Stomach (tissue), 9 donors: ENCODE measurements around the gene ARID3A. TPM values are rescaled to one million over a fixed set of nuclear protein-coding genes. Genes with fewer than 3 reads are reported as not detected.

Experiments used
- DNase-seq, 2 donors: peaks; one replicate each; pipeline versions ENCODE4 v3.0.0 to v3.0.0-alpha.2; 2013 to 2019
- H3K27ac ChIP-seq, 5 donors: fragments of 200-600 bp in 4 of 5; sonication (generic) in 4 of 5; one replicate each; pipeline ENCODE4 v1.5.1; 2013 to 2019; ENCODE audit warnings: mild to moderate bottlenecking in 1 of 5, moderate library complexity in 1 of 5
- H3K27me3 ChIP-seq, 3 donors: fragments of 200-600 bp; sonication (generic); one replicate each; pipeline ENCODE4 v1.5.1; 2017 to 2019; ENCODE audit warnings: mixed run types in 1 of 3
- H3K36me3 ChIP-seq, 4 donors: fragments of 200-600 bp; sonication (generic); 1 replicate in 3 of 4; 2 replicates in 1 of 4; pipeline ENCODE4 v1.5.1; 2016 to 2019
- H3K4me1 ChIP-seq, 4 donors: fragments of 200-600 bp; sonication (generic); one replicate each; pipeline ENCODE4 v1.5.1; 2016 to 2019
- H3K4me3 ChIP-seq, 4 donors: fragments of 200-600 bp; sonication (generic) in 3 of 4; one replicate each; pipeline ENCODE4 v1.5.1; 2016 to 2019; ENCODE audit warnings: mild to moderate bottlenecking in 1 of 4
- H3K9me3 ChIP-seq, 4 donors: fragments of 200-600 bp; sonication (generic); one replicate each; pipeline ENCODE4 v1.5.1; 2016 to 2019
- CTCF ChIP-seq, 7 experiments: fragments of 450-650 bp in 4 of 7; fragments of 200-600 bp in 3 of 7; sonication (generic) in 3 of 7; IDR thresholded peaks; one replicate each; pipeline ENCODE4 v1.5.1; 2016 to 2019; ENCODE audit warnings: antibody characterized with exemption in 7 of 7, control low read depth in 2 of 7, mild to moderate bottlenecking in 1 of 7
- EP300 ChIP-seq: sonication (generic); formaldehyde crosslinking; IDR thresholded peaks from one replicate; pipeline ENCODE4 v1.6.1; 2017; ENCODE audit warnings: antibody characterized with exemption
- POLR2A ChIP-seq, 4 donors: fragments of 450-650 bp; IDR thresholded peaks; one replicate each; pipeline ENCODE4 v1.6.1; 2016; ENCODE audit warnings: antibody characterized with exemption in 4 of 4, control low read depth in 2 of 4, mild to moderate bottlenecking in 1 of 4, moderate library complexity in 1 of 4
- POLR2AphosphoS5 ChIP-seq, 3 donors: sonication (generic); formaldehyde crosslinking; IDR thresholded peaks; one replicate each; pipeline ENCODE4 v1.6.1; 2016; ENCODE audit warnings: antibody characterized with exemption in 3 of 3
- WGBS, 5 donors: extraction: QIAGEN DNeasy Blood & Tissue Kit in 3 of 5; methylation state at CpG; one replicate each; pipeline versions ENCODE4 v1.1.5 to v1.1.7; 2013 to 2018; 5-methylcytosine and 5-hydroxymethylcytosine counted together
- intact Hi-C: fragments of 100-400 bp; cut with DNase I; formaldehyde crosslinking; loops from one replicate; pipeline ENCODE4 v1.15.1; 2023; ENCODE audit warnings: low total_unique reads
- polyA plus RNA-seq, 3 donors: library from polyadenylated mRNA; stranded (reverse); fragments of 200-250 nt; gene quantifications; one replicate each; pipeline ENCODE4 v1.2.3, GENCODE V29; 2013
- total RNA-seq, 5 donors: library from RNA; depleted of rRNA; stranded (reverse); fragments of >200 nt; gene quantifications; one replicate each; pipeline versions ENCODE4 v1.1.0 to v1.2.3, GENCODE V29; 2014 to 2016
- donor health status: healthy with polysubstance abuse.
- donor health status: Bipolar disorder and iron deficiency.
- donor health status: healthy.

The ARID3A gene
- total and polyA plus RNA-seq, 8 donors = 1.1 to 23.5 (median 2.1) TPM; not detected in 1

GRCh38 chr19:900302-901111 lies 25.3 kb upstream of the ARID3A start:
- no peaks in the 10 kb centered on the region for H3K9me3 ChIP-seq
- H3K36me3 ChIP-seq = peaks cover 15 to 57% (median 52%) of the 10 kb centered on the region in 4 donors
- no peak overlapping the region for H3K4me3 ChIP-seq
- DNase-seq = peak in 1 of 2 donors; percentile 67
- TF ChIP-seq POLR2AphosphoS5 (IDR thresholded peaks at IDR 0.05) (no peak), CTCF (IDR thresholded peaks at IDR 0.05) (no peak), POLR2A (IDR thresholded peaks at IDR 0.05) (no peak), EP300 (no peak)
- peaks cover 0 to 32% (median 9%) of the 10 kb centered on the region in 4 donors for H3K4me1 ChIP-seq
- no peaks in the 10 kb centered on the region for H3K27me3 ChIP-seq
- no peak overlapping the region for H3K27ac ChIP-seq
- intact Hi-C loops = no loop called here
- WGBS, 5 donors = 69 to 85% (median 75%) methylated on average over 28 to 30 of the region's 30 CpGs

GRCh38 chr19:901216-902092 lies 24.4 kb upstream of the ARID3A start:
- no peak overlapping the region for H3K4me3 ChIP-seq
- no peak for TF ChIP-seq POLR2A (IDR thresholded peaks at IDR 0.05)
- no peak for TF ChIP-seq POLR2AphosphoS5 (IDR thresholded peaks at IDR 0.05)
- TF ChIP-seq CTCF (IDR thresholded peaks at IDR 0.05) = no peak
- TF ChIP-seq EP300 = no peak
- H3K27ac ChIP-seq = no peak overlapping the region
- intact Hi-C loops = no loop called here
- peaks cover 15 to 55% (median 49%) of the 10 kb centered on the region in 4 donors for H3K36me3 ChIP-seq
- 90 to 98% (median 96%) methylated on average over 25 to 27 of the region's 27 CpGs for WGBS, 5 donors
- no peak for DNase-seq
- peaks cover 0 to 32% (median 9%) of the 10 kb centered on the region in 4 donors for H3K4me1 ChIP-seq
- no peaks in the 10 kb centered on the region for H3K27me3 ChIP-seq
- no peaks in the 10 kb centered on the region for H3K9me3 ChIP-seq

- Histone ChIP-seq H3K27ac (no peak overlapping the region), H3K9me3 (no peaks in the 10 kb centered on the region), H3K4me3 (no peak overlapping the region), H3K4me1 (peaks cover 0 to 34% (median 9%) of the 10 kb centered on the region in 4 donors), H3K36me3 (peaks cover 15 to 49% (median 43%) of the 10 kb centered on the region in 4 donors), H3K27me3 (no peaks in the 10 kb centered on the region)
- WGBS, 5 donors = 86 to 100% (median 92%) methylated on average over 5 to 7 of the region's 7 CpGs
- intact Hi-C loops = no loop called here
- no peak for DNase-seq
- TF ChIP-seq POLR2AphosphoS5 (IDR thresholded peaks at IDR 0.05) (no peak), CTCF (IDR thresholded peaks at IDR 0.05) (no peak)
Measured at GRCh38 chr19:902093-902370, 23.8 kb upstream of the ARID3A start.

GRCh38 chr19:902446-903226 lies 23.2 kb upstream of the ARID3A start:
- H3K27me3 ChIP-seq = no peaks in the 10 kb centered on the region
- TF ChIP-seq CTCF (IDR thresholded peaks at IDR 0.05) (no peak), POLR2AphosphoS5 (IDR thresholded peaks at IDR 0.05) (no peak), EP300 (no peak), POLR2A (IDR thresholded peaks at IDR 0.05) (no peak)
- no peak overlapping the region for H3K27ac ChIP-seq
- 88 to 92% (median 89%) methylated on average over 14 of the region's 14 CpGs for WGBS, 5 donors
- DNase-seq = no peak
- H3K9me3 ChIP-seq = no peaks in the 10 kb centered on the region
- peaks cover 15 to 43% (median 37%) of the 10 kb centered on the region in 4 donors for H3K36me3 ChIP-seq
- peak overlapping the region in 1 of 4 donors; percentile 13 for H3K4me3 ChIP-seq
- intact Hi-C loops = no loop called here
- peaks cover 0 to 40% (median 9%) of the 10 kb centered on the region in 4 donors for H3K4me1 ChIP-seq
